SU-DHL-6 (cell line): ENCODE data around the gene ARHGAP21.
"Not testable (repeated sequence)": the region's sequence is repeated elsewhere in the genome, so short reads cannot be mapped to it uniquely, and the experiment has no call there.

ENCODE experiments used
- H2AFZ ChIP-seq: fragments of 200-600 bp; sonication (generic); 2 replicates; pipeline ENCODE4 v1.6.1; 2014; ENCODE audit warnings: low read depth, mild to moderate bottlenecking, moderate library complexity, mixed read lengths, antibody characterized with exemption, low read length; ENCODE audit not compliant: severe bottlenecking
- H3F3A ChIP-seq: fragments of 200-600 bp; shearing (Covaris generic); 2 replicates; pipeline ENCODE4 v1.6.0; 2016; ENCODE audit warnings: antibody characterized with exemption, mild to moderate bottlenecking; ENCODE audit not compliant: insufficient read depth
- H3K27ac ChIP-seq: fragments of 200-600 bp; sonication (generic); 2 replicates; pipeline ENCODE4 v1.5.1; 2016; ENCODE audit warnings: low read depth, mild to moderate bottlenecking, low read length, moderate library complexity, mixed read lengths
- H3K27me3 ChIP-seq: fragments of 200-600 bp; sonication (generic), shearing (Covaris generic); 2 replicates; pipeline ENCODE4 v1.6.0; 2014; ENCODE audit warnings: mild to moderate bottlenecking, low read length
- H3K36me3 ChIP-seq: fragments of 200-600 bp; sonication (generic); 2 replicates; pipeline ENCODE4 v1.6.1; 2014; ENCODE audit warnings: mild to moderate bottlenecking, low read length, mixed read lengths
- H3K4me2 ChIP-seq: fragments of 300-600, 200-600 bp; shearing (Covaris generic), sonication (generic); 2 replicates; pipeline ENCODE4 v1.6.0; 2014; ENCODE audit warnings: low read length, low read depth, mild to moderate bottlenecking; ENCODE audit not compliant: poor library complexity, severe bottlenecking
- H3K4me3 ChIP-seq: fragments of 200-600 bp; sonication (generic); 2 replicates; pipeline ENCODE4 v1.5.1; 2014; ENCODE audit warnings: antibody characterized with exemption, low read length, mild to moderate bottlenecking, mixed read lengths; ENCODE audit not compliant: insufficient read depth, poor library complexity, severe bottlenecking
- H3K79me2 ChIP-seq: fragments of 200-600 bp; sonication (generic); 2 replicates; pipeline ENCODE4 v1.6.1; 2014; ENCODE audit warnings: mild to moderate bottlenecking, low read length, moderate library complexity; ENCODE audit not compliant: insufficient read depth
- H3K9ac ChIP-seq: fragments of 200-600 bp; sonication (generic); 2 replicates; pipeline ENCODE4 v1.7.0; 2014; ENCODE audit warnings: mild to moderate bottlenecking, low read length
- H3K9me2 ChIP-seq: fragments of 200-600 bp; sonication (generic); replicated peaks from 2 replicates; pipeline ENCODE4 v1.6.1; 2014; ENCODE audit warnings: low read length; ENCODE audit not compliant: insufficient read depth
- H3K9me3 ChIP-seq: fragments of 200-600 bp; sonication (generic); 2 replicates; pipeline ENCODE4 v1.6.1; 2014; ENCODE audit warnings: low read length, mixed read lengths; ENCODE audit not compliant: insufficient read depth
- H4K20me1 ChIP-seq: fragments of 200-600 bp; sonication (generic); 2 replicates; pipeline ENCODE4 v1.6.1; 2014; ENCODE audit warnings: low read depth, mild to moderate bottlenecking, antibody characterized with exemption, low read length, moderate library complexity, mixed read lengths
- EZH2phosphoT487 ChIP-seq: fragments of 200-600 bp; sonication (generic), shearing (Covaris generic); conservative IDR thresholded peaks from 2 replicates; pipeline ENCODE4 v1.6.1; 2018; ENCODE audit warnings: mild to moderate bottlenecking, antibody characterized with exemption, low read length, moderate library complexity, mixed read lengths
- TF ChIP-seq, protein P1 (sequence below): fragments of 200-600 bp; sonication (generic); IDR thresholded peaks from one replicate; pipeline ENCODE4 v1.5.1; 2017; ENCODE audit warnings: antibody characterized with exemption, mild to moderate bottlenecking, low read length, moderate library complexity; ENCODE audit not compliant: insufficient read depth, poor library complexity, severe bottlenecking

The ARHGAP21 gene

GRCh38 chr10:24623383-24623782 is 100.3 kb downstream of the ARHGAP21 start:
- Histone ChIP-seq H3K36me3 (no peaks in the 10 kb centered on the region), H2AFZ (no peak overlapping the region), H3K9ac (no peak overlapping the region), H3K9me3 (no peaks in the 10 kb centered on the region), H3K27ac (no peak overlapping the region), H3K27me3 (no peaks in the 10 kb centered on the region), H4K20me1 (no peaks in the 10 kb centered on the region), H3K4me3 (no peak overlapping the region), H3K4me2 (no peak overlapping the region), H3F3A (no peaks in the 10 kb centered on the region), H3K79me2 (no peaks in the 10 kb centered on the region), H3K9me2 (no peaks in the 10 kb centered on the region)
- TF ChIP-seq EZH2phosphoT487, result no peak
- TF ChIP-seq, protein P1, sequence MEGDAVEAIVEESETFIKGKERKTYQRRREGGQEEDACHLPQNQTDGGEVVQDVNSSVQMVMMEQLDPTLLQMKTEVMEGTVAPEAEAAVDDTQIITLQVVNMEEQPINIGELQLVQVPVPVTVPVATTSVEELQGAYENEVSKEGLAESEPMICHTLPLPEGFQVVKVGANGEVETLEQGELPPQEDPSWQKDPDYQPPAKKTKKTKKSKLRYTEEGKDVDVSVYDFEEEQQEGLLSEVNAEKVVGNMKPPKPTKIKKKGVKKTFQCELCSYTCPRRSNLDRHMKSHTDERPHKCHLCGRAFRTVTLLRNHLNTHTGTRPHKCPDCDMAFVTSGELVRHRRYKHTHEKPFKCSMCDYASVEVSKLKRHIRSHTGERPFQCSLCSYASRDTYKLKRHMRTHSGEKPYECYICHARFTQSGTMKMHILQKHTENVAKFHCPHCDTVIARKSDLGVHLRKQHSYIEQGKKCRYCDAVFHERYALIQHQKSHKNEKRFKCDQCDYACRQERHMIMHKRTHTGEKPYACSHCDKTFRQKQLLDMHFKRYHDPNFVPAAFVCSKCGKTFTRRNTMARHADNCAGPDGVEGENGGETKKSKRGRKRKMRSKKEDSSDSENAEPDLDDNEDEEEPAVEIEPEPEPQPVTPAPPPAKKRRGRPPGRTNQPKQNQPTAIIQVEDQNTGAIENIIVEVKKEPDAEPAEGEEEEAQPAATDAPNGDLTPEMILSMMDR, result no peak

GRCh38 chr10:24622781-24623301 is 100.8 kb downstream of the ARHGAP21 start:
- no peaks in the 10 kb centered on the region for H3K9me3 ChIP-seq
- no peak overlapping the region for H3K27ac ChIP-seq
- H2AFZ ChIP-seq, result no peak overlapping the region
- no peaks in the 10 kb centered on the region for H3K27me3 ChIP-seq
- TF ChIP-seq, protein P1, result no peak
- no peak for TF ChIP-seq EZH2phosphoT487
- H3K4me2 ChIP-seq, result no peak overlapping the region
- no peak overlapping the region for H3K4me3 ChIP-seq
- H3K9me2 ChIP-seq, result no peaks in the 10 kb centered on the region
- H3K79me2 ChIP-seq, result no peaks in the 10 kb centered on the region
- no peaks in the 10 kb centered on the region for H3K36me3 ChIP-seq
- H4K20me1 ChIP-seq, result no peaks in the 10 kb centered on the region
- H3K9ac ChIP-seq, result no peak overlapping the region
- no peaks in the 10 kb centered on the region for H3F3A ChIP-seq

- H3F3A ChIP-seq, H3K27me3 ChIP-seq, H4K20me1 ChIP-seq, H3K9me3 ChIP-seq, H3K79me2 ChIP-seq, H3K9me2 ChIP-seq, H3K9ac ChIP-seq, H3K36me3 ChIP-seq, H3K4me2 ChIP-seq, H3K4me3 ChIP-seq, H2AFZ ChIP-seq, H3K27ac ChIP-seq: not testable (repeated sequence)
Measured at GRCh38 chr10:24621035-24621795, 102.5 kb downstream of the ARHGAP21 start.

GRCh38 chr10:24619994-24620310 is 103.7 kb downstream of the ARHGAP21 start:
- not testable (repeated sequence) for H3K9ac ChIP-seq, H3K4me3 ChIP-seq, H3K27me3 ChIP-seq, H3K9me2 ChIP-seq, H2AFZ ChIP-seq, H4K20me1 ChIP-seq, H3K36me3 ChIP-seq, H3K4me2 ChIP-seq, H3K9me3 ChIP-seq, H3F3A ChIP-seq, H3K79me2 ChIP-seq, H3K27ac ChIP-seq

- H2AFZ ChIP-seq, H3K36me3 ChIP-seq, H4K20me1 ChIP-seq, H3K27me3 ChIP-seq, H3K9me2 ChIP-seq, H3K9me3 ChIP-seq, H3K27ac ChIP-seq, H3K4me3 ChIP-seq, H3K9ac ChIP-seq, H3K4me2 ChIP-seq, H3K79me2 ChIP-seq, H3F3A ChIP-seq: not testable (repeated sequence)
Measured at GRCh38 chr10:24619291-24619993, 104.2 kb downstream of the ARHGAP21 start.
